Neural cell (in vitro differentiated cells): ENCODE results near the gene UVRAG. TPM values are rescaled to one million over a fixed set of nuclear protein-coding genes. Genes with fewer than 3 reads are reported as not detected.

Experiments
- H2AFZ ChIP-seq: fragments of 200-600, 300-800 bp; sonication (generic), shearing (Covaris generic); 2 replicates; pipeline ENCODE4 v1.6.0; 2014; ENCODE audit warnings: low read depth, mild to moderate bottlenecking, antibody characterized with exemption, low read length, moderate library complexity
- H3F3A ChIP-seq: fragments of 200-600 bp; shearing (Covaris generic); 2 replicates; pipeline ENCODE4 v1.6.1; 2016; ENCODE audit warnings: mild to moderate bottlenecking, moderate library complexity, mixed read lengths, antibody characterized with exemption, low read length; ENCODE audit not compliant: insufficient read depth, poor library complexity, severe bottlenecking
- H3K27ac ChIP-seq: fragments of 200-600, 300-800 bp; sonication (generic), shearing (Covaris generic); 2 replicates; pipeline ENCODE4 v1.5.1; 2014; ENCODE audit warnings: mild to moderate bottlenecking, low read length, moderate library complexity
- H3K27me3 ChIP-seq: fragments of 300-800, 200-600 bp; sonication (generic), shearing (Covaris generic); 2 replicates; pipeline ENCODE4 v1.6.0; 2014; ENCODE audit warnings: mild to moderate bottlenecking, low read depth, low read length, moderate library complexity; ENCODE audit not compliant: insufficient read depth
- H3K36me3 ChIP-seq: fragments of 300-800, 200-600 bp; sonication (generic), shearing (Covaris generic); 2 replicates; pipeline ENCODE4 v1.5.1; 2014; ENCODE audit warnings: mild to moderate bottlenecking, antibody characterized with exemption, low read length, moderate library complexity; ENCODE audit not compliant: insufficient read depth
- H3K4me2 ChIP-seq: fragments of 300-800, 200-600 bp; sonication (generic), shearing (Covaris generic); 2 replicates; pipeline ENCODE4 v1.6.0; 2014; ENCODE audit warnings: mild to moderate bottlenecking, low read length
- H3K4me3 ChIP-seq: fragments of 300-800, 200-600 bp; sonication (generic), shearing (Covaris generic); 2 replicates; pipeline ENCODE4 v1.5.1; 2014; ENCODE audit warnings: mild to moderate bottlenecking, low read length, moderate library complexity
- H3K79me2 ChIP-seq: fragments of 200-600 bp; shearing (Covaris generic); replicated peaks from 2 replicates; pipeline ENCODE4 v1.6.0; 2014; ENCODE audit warnings: mild to moderate bottlenecking, low read length, moderate library complexity; ENCODE audit not compliant: insufficient read depth
- H3K9ac ChIP-seq: fragments of 300-800, 200-600 bp; sonication (generic), shearing (Covaris generic); 2 replicates; pipeline ENCODE4 v1.6.1; 2016; ENCODE audit warnings: mild to moderate bottlenecking, low read length, mixed read lengths
- H3K9me2 ChIP-seq: fragments of 200-600 bp; shearing (Covaris generic); 2 replicates; pipeline ENCODE4 v1.6.1; 2016; ENCODE audit warnings: mild to moderate bottlenecking, low read length, mixed read lengths; ENCODE audit not compliant: insufficient read depth
- H3K9me3 ChIP-seq: fragments of 200-600, 300-800 bp; sonication (generic), shearing (Covaris generic); 2 replicates; pipeline ENCODE4 v1.6.1; 2016; ENCODE audit warnings: mild to moderate bottlenecking, mixed run types, low read length, moderate library complexity, mixed read lengths
- H4K20me1 ChIP-seq: fragments of 200-600 bp; shearing (Covaris generic); 2 replicates; pipeline ENCODE4 v1.6.1; 2016; ENCODE audit warnings: mild to moderate bottlenecking, mixed run types; ENCODE audit not compliant: insufficient read depth
- EP300 ChIP-seq: fragments of 450-650 bp; conservative IDR thresholded peaks from 2 replicates; pipeline ENCODE4 v1.6.1; 2014; ENCODE audit warnings: antibody characterized with exemption, mild to moderate bottlenecking, moderate library complexity; ENCODE audit not compliant: poor library complexity, severe bottlenecking
- EZH2 ChIP-seq: fragments of 200-600, 300-800 bp; shearing (Covaris generic), sonication (generic); IDR thresholded peaks from 2 replicates; pipeline ENCODE4 v1.6.1; 2014; ENCODE audit warnings: antibody characterized with exemption, low read length, borderline replicate concordance, mild to moderate bottlenecking; ENCODE audit not compliant: insufficient read depth, poor library complexity, severe bottlenecking
- MXI1 ChIP-seq: fragments of 450-650 bp; conservative IDR thresholded peaks from 2 replicates; pipeline ENCODE4 v1.6.1; 2014; ENCODE audit warnings: antibody characterized with exemption, mild to moderate bottlenecking; ENCODE audit not compliant: poor library complexity, severe bottlenecking
- POLR2AphosphoS5 ChIP-seq: IDR thresholded peaks from 2 replicates; pipeline ENCODE4 v1.6.1; 2012
- RAD21 ChIP-seq: fragments of 450-650 bp; conservative IDR thresholded peaks from 2 replicates; pipeline ENCODE4 v1.6.1; 2014; ENCODE audit warnings: antibody characterized with exemption, mild to moderate bottlenecking, moderate library complexity
- REST ChIP-seq: IDR thresholded peaks from 2 replicates; pipeline ENCODE4 v1.6.1; 2012; ENCODE audit warnings: borderline replicate concordance
- SMC3 ChIP-seq: fragments of 450-650 bp; conservative IDR thresholded peaks from 2 replicates; pipeline ENCODE4 v1.6.1; 2014; ENCODE audit warnings: antibody characterized with exemption, mild to moderate bottlenecking, moderate library complexity; ENCODE audit not compliant: poor library complexity
- TAF1 ChIP-seq: IDR thresholded peaks from 2 replicates; pipeline ENCODE4 v1.6.1; 2012; ENCODE audit warnings: low read depth
- polyA plus RNA-seq: library from polyadenylated mRNA; depleted of rRNA; stranded (reverse); fragments of >200 nt; gene quantifications from 2 replicates; pipeline ENCODE4 v1.2.3, GENCODE V29; 2014
- TF ChIP-seq, protein P1 (sequence below): fragments of 450-650 bp; IDR thresholded peaks from 2 replicates; pipeline ENCODE4 v1.5.1; 2014; ENCODE audit warnings: antibody characterized with exemption, mild to moderate bottlenecking, moderate library complexity; ENCODE audit not compliant: poor library complexity, severe bottlenecking

The UVRAG gene
- polyA plus RNA-seq, 1 donor from 2014 or later: 31.6 TPM

GRCh38 chr11:75939992-75940391 is 125.0 kb downstream of the UVRAG start:
- no peak overlapping the region for H3K4me2 ChIP-seq
- H3F3A ChIP-seq: no peaks in the 10 kb centered on the region

GRCh38 chr11:75940911-75941310 is 125.9 kb downstream of the UVRAG start:
- H2AFZ ChIP-seq: no peak overlapping the region
- H3F3A ChIP-seq: no peaks in the 10 kb centered on the region
- no peaks in the 10 kb centered on the region for H3K9me3 ChIP-seq
- H3K27me3 ChIP-seq: no peaks in the 10 kb centered on the region
- H3K9me2 ChIP-seq: no peaks in the 10 kb centered on the region
- H3K79me2 ChIP-seq: no peaks in the 10 kb centered on the region
- no peak overlapping the region for H3K4me3 ChIP-seq
- no peaks in the 10 kb centered on the region for H4K20me1 ChIP-seq
- H3K9ac ChIP-seq: no peak overlapping the region
- no peaks in the 10 kb centered on the region for H3K36me3 ChIP-seq
- no peak overlapping the region for H3K27ac ChIP-seq
- H3K4me2 ChIP-seq: no peak overlapping the region
- TF ChIP-seq REST (no peak), MXI1 (no peak), RAD21 (no peak), POLR2AphosphoS5 (no peak), SMC3 (no peak), EP300 (no peak), TAF1 (no peak)
- TF ChIP-seq, protein P1, sequence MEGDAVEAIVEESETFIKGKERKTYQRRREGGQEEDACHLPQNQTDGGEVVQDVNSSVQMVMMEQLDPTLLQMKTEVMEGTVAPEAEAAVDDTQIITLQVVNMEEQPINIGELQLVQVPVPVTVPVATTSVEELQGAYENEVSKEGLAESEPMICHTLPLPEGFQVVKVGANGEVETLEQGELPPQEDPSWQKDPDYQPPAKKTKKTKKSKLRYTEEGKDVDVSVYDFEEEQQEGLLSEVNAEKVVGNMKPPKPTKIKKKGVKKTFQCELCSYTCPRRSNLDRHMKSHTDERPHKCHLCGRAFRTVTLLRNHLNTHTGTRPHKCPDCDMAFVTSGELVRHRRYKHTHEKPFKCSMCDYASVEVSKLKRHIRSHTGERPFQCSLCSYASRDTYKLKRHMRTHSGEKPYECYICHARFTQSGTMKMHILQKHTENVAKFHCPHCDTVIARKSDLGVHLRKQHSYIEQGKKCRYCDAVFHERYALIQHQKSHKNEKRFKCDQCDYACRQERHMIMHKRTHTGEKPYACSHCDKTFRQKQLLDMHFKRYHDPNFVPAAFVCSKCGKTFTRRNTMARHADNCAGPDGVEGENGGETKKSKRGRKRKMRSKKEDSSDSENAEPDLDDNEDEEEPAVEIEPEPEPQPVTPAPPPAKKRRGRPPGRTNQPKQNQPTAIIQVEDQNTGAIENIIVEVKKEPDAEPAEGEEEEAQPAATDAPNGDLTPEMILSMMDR: no peak

More at GRCh38 chr11:75939992-75940391, 125.0 kb downstream of the UVRAG start:
- H2AFZ ChIP-seq: no peak overlapping the region
- H3K79me2 ChIP-seq: no peaks in the 10 kb centered on the region
- no peaks in the 10 kb centered on the region for H3K36me3 ChIP-seq
- TF ChIP-seq MXI1 (no peak), RAD21 (no peak), EP300 (no peak), SMC3 (no peak), EZH2 (no peak), TAF1 (no peak), REST (no peak), POLR2AphosphoS5 (no peak)
- TF ChIP-seq, protein P1: no peak
- no peaks in the 10 kb centered on the region for H3K9me3 ChIP-seq
- H3K9me2 ChIP-seq: no peaks in the 10 kb centered on the region
- no peaks in the 10 kb centered on the region for H3K27me3 ChIP-seq
- no peak overlapping the region for H3K27ac ChIP-seq
- no peak overlapping the region for H3K9ac ChIP-seq
- no peak overlapping the region for H3K4me3 ChIP-seq
- no peaks in the 10 kb centered on the region for H4K20me1 ChIP-seq
